A673 (cell line): Measurements from ENCODE around the gene CDH23. TPM values are rescaled to one million over a fixed set of nuclear protein-coding genes. Genes with fewer than 3 reads are reported as not detected.
A peak's percentile ranks its signal among the peaks of the same experiment; 100 is the strongest.

Experiments used
- BruUV-seq: library from RNA; stranded (reverse); fragments of 400-500 nt; replicated peaks from 2 replicates; lab custom pipeline; 2021; lab: Mats Ljungman, UMichigan
- CTCF ChIA-PET: fragments of 300-600 bp; sonication (Branson Sonifier 250); formaldehyde crosslinking; loops from one replicate; lab custom pipeline; 2022; ENCODE audit warnings: antibody characterized with exemption; lab: Charles Lee
- POLR2A ChIA-PET: fragments of 300-600 bp; sonication (Branson Sonifier 250); formaldehyde crosslinking; loops from one replicate; lab custom pipeline; 2022; ENCODE audit warnings: antibody characterized with exemption; ENCODE audit not compliant: low non-redundant PET; lab: Charles Lee
- DNase-seq: peaks from one replicate; pipeline ENCODE4 v3.0.0-alpha.2; 2015; ENCODE audit warnings: low spot score
- H3K27ac ChIP-seq: fragments of 200-600 bp; sonication (generic); 2 replicates; pipeline ENCODE4 v1.5.1; 2016; ENCODE audit warnings: mixed run types, low read depth, mild to moderate bottlenecking, mixed read lengths, antibody characterized with exemption, low read length; ENCODE audit not compliant: poor library complexity, severe bottlenecking
- H3K27me3 ChIP-seq: fragments of 200-600 bp; sonication (generic); replicated peaks from 2 replicates; pipeline ENCODE4 v1.6.1; 2017; ENCODE audit warnings: mixed run types, low read depth, mild to moderate bottlenecking, mixed read lengths, antibody characterized with exemption, low read length; ENCODE audit not compliant: insufficient read depth, poor library complexity
- H3K36me3 ChIP-seq: fragments of 200-600 bp; sonication (generic); 2 replicates; pipeline ENCODE4 v1.6.1; 2016; ENCODE audit warnings: mixed run types, mild to moderate bottlenecking, mixed read lengths, antibody characterized with exemption, low read length; ENCODE audit not compliant: insufficient read depth, poor library complexity, severe bottlenecking
- H3K4me1 ChIP-seq: fragments of 200-600 bp; sonication (generic); 2 replicates; pipeline ENCODE4 v1.6.1; 2017; ENCODE audit warnings: mixed run types, mild to moderate bottlenecking, mixed read lengths, antibody characterized with exemption, low read length; ENCODE audit not compliant: insufficient read depth, poor library complexity, severe bottlenecking
- H3K4me3 ChIP-seq: fragments of 200-600 bp; sonication (generic); 2 replicates; pipeline ENCODE4 v1.5.1; 2016; ENCODE audit warnings: low read depth, mixed run types, mild to moderate bottlenecking, mixed read lengths, low read length; ENCODE audit not compliant: poor library complexity, severe bottlenecking
- H3K9me3 ChIP-seq: fragments of 200-600 bp; sonication (generic); 2 replicates; pipeline ENCODE4 v1.6.1; 2016; ENCODE audit warnings: mixed run types, low read depth, mild to moderate bottlenecking, mixed read lengths, antibody characterized with exemption, low read length; ENCODE audit not compliant: poor library complexity, severe bottlenecking
- CTCF ChIP-seq: fragments of 300-800, 200-600 bp; sonication (generic); conservative IDR thresholded peaks from 2 replicates; pipeline ENCODE4 v1.5.1; 2017; ENCODE audit warnings: low read depth, mild to moderate bottlenecking, antibody characterized with exemption, low read length, moderate library complexity, mixed read lengths
- EZH2 ChIP-seq: fragments of 200-600 bp; sonication (generic); IDR thresholded peaks from 2 replicates; pipeline ENCODE4 v1.6.1; 2017; ENCODE audit warnings: borderline replicate concordance, low read depth, mild to moderate bottlenecking, mixed read lengths, antibody characterized with exemption, low read length; ENCODE audit not compliant: poor library complexity, severe bottlenecking
- intact Hi-C: fragments of 100-400 bp; cut with micrococcal nuclease; formaldehyde crosslinking; loops from one replicate; pipeline ENCODE4 v1.10.0; 2022; ENCODE audit not compliant: unreplicated experiment
- total RNA-seq: library from RNA; stranded (reverse); gene quantifications from 2 replicates; pipeline ENCODE4 v1.2.3, GENCODE V29; 2021

The CDH23 gene
- total RNA-seq, 1 experiment from 2014 or later, result 49.7 TPM

GRCh38 chr10:71734797-71735196, 338.1 kb downstream of the CDH23 start:
- Histone ChIP-seq H3K4me3 (no peak overlapping the region), H3K4me1 (no peaks in the 10 kb centered on the region), H3K36me3 (peaks cover 3% of the 10 kb centered on the region), H3K27me3 (no peaks in the 10 kb centered on the region), H3K27ac (no peak overlapping the region), H3K9me3 (no peaks in the 10 kb centered on the region)
- DNase-seq, result no peak
- intact Hi-C loops, result no loop called here
- TF ChIP-seq CTCF (no peak), EZH2 (no peak)
- no TSS peak for BruUV-seq
- ChIA-PET CTCF (no interaction called here), POLR2A (no interaction called here)

GRCh38 chr10:71735709-71736569, 339.2 kb downstream of the CDH23 start:
- Histone ChIP-seq H3K4me1 (no peaks in the 10 kb centered on the region), H3K4me3 (no peak overlapping the region), H3K9me3 (no peaks in the 10 kb centered on the region), H3K36me3 (peaks cover 3% of the 10 kb centered on the region), H3K27me3 (no peaks in the 10 kb centered on the region), H3K27ac (no peak overlapping the region)
- ChIA-PET CTCF (no interaction called here), POLR2A (no interaction called here)
- no TSS peak for BruUV-seq
- no peak for DNase-seq
- intact Hi-C loops, result no loop called here
- TF ChIP-seq EZH2 (no peak), CTCF (no peak)

- TF ChIP-seq EZH2 (no peak), CTCF (no peak)
- no peaks in the 10 kb centered on the region for H3K9me3 ChIP-seq
- no peaks in the 10 kb centered on the region for H3K4me1 ChIP-seq
- H3K27me3 ChIP-seq, result no peaks in the 10 kb centered on the region
- peak; percentile 23 for DNase-seq
- H3K27ac ChIP-seq, result no peak overlapping the region
- ChIA-PET CTCF (no interaction called here), POLR2A (no interaction called here)
- BruUV-seq, result no TSS peak
- no peak overlapping the region for H3K4me3 ChIP-seq
- H3K36me3 ChIP-seq, result peaks cover 3% of the 10 kb centered on the region
- intact Hi-C loops, result no loop called here
These were observed 339.8 kb downstream of the CDH23 start for GRCh38 chr10:71736570-71736952.
